SK-N-SH treated with all-trans-retinoic acid at 6 μM for 48 hours (cell line): ENCODE data around the gene HSD11B1L.

ENCODE experiments used
- ARNTL ChIP-seq: fragments of 450-650 bp; formaldehyde crosslinking; IDR thresholded peaks from 2 replicates; pipeline ENCODE4 v1.5.0; 2020; ENCODE audit warnings: low read depth, mild to moderate bottlenecking, moderate library complexity, borderline replicate concordance
- CSDC2 ChIP-seq: fragments of 250-450 bp; sonication (Bioruptor Pico); IDR thresholded peaks from 2 replicates; pipeline ENCODE4 v1.5.0; 2020; ENCODE audit warnings: mild to moderate bottlenecking, moderate library complexity
- ESRRG ChIP-seq: fragments of 250-450 bp; sonication (Bioruptor Pico); IDR thresholded peaks from 2 replicates; pipeline ENCODE4 v1.6.1; 2021; ENCODE audit warnings: mild to moderate bottlenecking
- GLIS3 ChIP-seq: fragments of 250-450 bp; sonication (Bioruptor Pico); IDR thresholded peaks from 2 replicates; pipeline ENCODE4 v1.5.0; 2020; ENCODE audit warnings: mild to moderate bottlenecking, moderate library complexity
- PPARA ChIP-seq: fragments of 250-450 bp; sonication (Bioruptor Pico); IDR thresholded peaks from 2 replicates; pipeline ENCODE4 v1.5.0; 2020; ENCODE audit warnings: mild to moderate bottlenecking, borderline replicate concordance
- ZC3H10 ChIP-seq: fragments of 250-450 bp; sonication (Bioruptor Pico); IDR thresholded peaks from 2 replicates; pipeline ENCODE4 v1.5.1; 2021; ENCODE audit warnings: mild to moderate bottlenecking, moderate library complexity
- ZFP30 ChIP-seq: fragments of 450-650 bp; formaldehyde crosslinking; IDR thresholded peaks from 2 replicates; pipeline ENCODE4 v1.5.0; 2022; ENCODE audit warnings: mild to moderate bottlenecking, moderate library complexity
- TF ChIP-seq, protein P1 (sequence below): fragments of 250-450 bp; sonication (Bioruptor Pico); IDR thresholded peaks from 2 replicates; pipeline ENCODE4 v1.5.0; 2020; ENCODE audit warnings: mild to moderate bottlenecking, moderate library complexity
- TF ChIP-seq, protein P2 (sequence below): fragments of 250-450 bp; sonication (Bioruptor Pico); IDR thresholded peaks from 2 replicates; pipeline ENCODE4 v1.5.1; 2020; ENCODE audit warnings: low read depth, mild to moderate bottlenecking, moderate library complexity
- TF ChIP-seq, protein P3 (sequence below): fragments of 250-450 bp; sonication (Bioruptor Pico); IDR thresholded peaks from 2 replicates; pipeline ENCODE4 v1.8.0; 2020; ENCODE audit warnings: mild to moderate bottlenecking, moderate library complexity, borderline replicate concordance

DNA sequence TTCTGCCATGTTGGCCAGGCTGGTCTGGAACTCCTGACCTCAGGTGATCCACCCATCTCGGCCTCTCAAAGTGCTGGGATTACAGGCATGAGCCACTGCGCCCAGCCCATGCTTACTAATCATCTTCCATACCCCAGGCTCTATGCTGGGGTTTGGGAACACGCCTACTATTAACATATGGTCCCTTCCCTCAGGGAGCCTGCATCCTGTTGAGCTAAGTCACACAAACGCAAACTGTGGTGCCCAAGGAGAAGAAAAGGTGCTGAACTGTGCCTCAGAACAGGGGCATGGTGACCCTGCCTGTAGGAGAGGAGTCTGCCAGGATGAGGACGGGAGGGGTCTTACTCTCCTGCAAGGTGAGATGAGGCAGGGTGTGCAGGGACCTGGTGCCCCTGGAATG is 6.1 kb upstream of the HSD11B1L start:
- no peak for TF ChIP-seq ZC3H10 (CRISPR knock-in tag)
- TF ChIP-seq, protein P1, sequence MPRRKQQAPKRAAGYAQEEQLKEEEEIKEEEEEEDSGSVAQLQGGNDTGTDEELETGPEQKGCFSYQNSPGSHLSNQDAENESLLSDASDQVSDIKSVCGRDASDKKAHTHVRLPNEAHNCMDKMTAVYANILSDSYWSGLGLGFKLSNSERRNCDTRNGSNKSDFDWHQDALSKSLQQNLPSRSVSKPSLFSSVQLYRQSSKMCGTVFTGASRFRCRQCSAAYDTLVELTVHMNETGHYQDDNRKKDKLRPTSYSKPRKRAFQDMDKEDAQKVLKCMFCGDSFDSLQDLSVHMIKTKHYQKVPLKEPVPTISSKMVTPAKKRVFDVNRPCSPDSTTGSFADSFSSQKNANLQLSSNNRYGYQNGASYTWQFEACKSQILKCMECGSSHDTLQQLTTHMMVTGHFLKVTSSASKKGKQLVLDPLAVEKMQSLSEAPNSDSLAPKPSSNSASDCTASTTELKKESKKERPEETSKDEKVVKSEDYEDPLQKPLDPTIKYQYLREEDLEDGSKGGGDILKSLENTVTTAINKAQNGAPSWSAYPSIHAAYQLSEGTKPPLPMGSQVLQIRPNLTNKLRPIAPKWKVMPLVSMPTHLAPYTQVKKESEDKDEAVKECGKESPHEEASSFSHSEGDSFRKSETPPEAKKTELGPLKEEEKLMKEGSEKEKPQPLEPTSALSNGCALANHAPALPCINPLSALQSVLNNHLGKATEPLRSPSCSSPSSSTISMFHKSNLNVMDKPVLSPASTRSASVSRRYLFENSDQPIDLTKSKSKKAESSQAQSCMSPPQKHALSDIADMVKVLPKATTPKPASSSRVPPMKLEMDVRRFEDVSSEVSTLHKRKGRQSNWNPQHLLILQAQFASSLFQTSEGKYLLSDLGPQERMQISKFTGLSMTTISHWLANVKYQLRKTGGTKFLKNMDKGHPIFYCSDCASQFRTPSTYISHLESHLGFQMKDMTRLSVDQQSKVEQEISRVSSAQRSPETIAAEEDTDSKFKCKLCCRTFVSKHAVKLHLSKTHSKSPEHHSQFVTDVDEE (CRISPR knock-in tag): no peak
- no peak for TF ChIP-seq ZFP30 (CRISPR knock-in tag)
- no peak for TF ChIP-seq ARNTL
- TF ChIP-seq PPARA (CRISPR knock-in tag): no peak
- TF ChIP-seq ESRRG (CRISPR knock-in tag): no peak
- TF ChIP-seq, protein P2, sequence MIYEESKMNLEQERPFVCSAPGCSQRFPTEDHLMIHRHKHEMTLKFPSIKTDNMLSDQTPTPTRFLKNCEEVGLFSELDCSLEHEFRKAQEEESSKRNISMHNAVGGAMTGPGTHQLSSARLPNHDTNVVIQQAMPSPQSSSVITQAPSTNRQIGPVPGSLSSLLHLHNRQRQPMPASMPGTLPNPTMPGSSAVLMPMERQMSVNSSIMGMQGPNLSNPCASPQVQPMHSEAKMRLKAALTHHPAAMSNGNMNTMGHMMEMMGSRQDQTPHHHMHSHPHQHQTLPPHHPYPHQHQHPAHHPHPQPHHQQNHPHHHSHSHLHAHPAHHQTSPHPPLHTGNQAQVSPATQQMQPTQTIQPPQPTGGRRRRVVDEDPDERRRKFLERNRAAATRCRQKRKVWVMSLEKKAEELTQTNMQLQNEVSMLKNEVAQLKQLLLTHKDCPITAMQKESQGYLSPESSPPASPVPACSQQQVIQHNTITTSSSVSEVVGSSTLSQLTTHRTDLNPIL: no peak
- TF ChIP-seq GLIS3 (CRISPR knock-in tag): no peak
- TF ChIP-seq, protein P3, sequence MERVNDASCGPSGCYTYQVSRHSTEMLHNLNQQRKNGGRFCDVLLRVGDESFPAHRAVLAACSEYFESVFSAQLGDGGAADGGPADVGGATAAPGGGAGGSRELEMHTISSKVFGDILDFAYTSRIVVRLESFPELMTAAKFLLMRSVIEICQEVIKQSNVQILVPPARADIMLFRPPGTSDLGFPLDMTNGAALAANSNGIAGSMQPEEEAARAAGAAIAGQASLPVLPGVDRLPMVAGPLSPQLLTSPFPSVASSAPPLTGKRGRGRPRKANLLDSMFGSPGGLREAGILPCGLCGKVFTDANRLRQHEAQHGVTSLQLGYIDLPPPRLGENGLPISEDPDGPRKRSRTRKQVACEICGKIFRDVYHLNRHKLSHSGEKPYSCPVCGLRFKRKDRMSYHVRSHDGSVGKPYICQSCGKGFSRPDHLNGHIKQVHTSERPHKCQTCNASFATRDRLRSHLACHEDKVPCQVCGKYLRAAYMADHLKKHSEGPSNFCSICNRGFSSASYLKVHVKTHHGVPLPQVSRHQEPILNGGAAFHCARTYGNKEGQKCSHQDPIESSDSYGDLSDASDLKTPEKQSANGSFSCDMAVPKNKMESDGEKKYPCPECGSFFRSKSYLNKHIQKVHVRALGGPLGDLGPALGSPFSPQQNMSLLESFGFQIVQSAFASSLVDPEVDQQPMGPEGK (CRISPR knock-in tag): no peak
- TF ChIP-seq CSDC2: no peak
